Large intestine (tissue), 3 donors: ENCODE results near the gene DYDC2. TPM values are rescaled to one million over a fixed set of nuclear protein-coding genes. Genes with fewer than 3 reads are reported as not detected.

ENCODE experiments used
- DNase-seq, 2 donors: peaks; one replicate each; pipeline versions ENCODE4 v3.0.0 to v3.0.0-alpha.2; 2013
- H3K27ac ChIP-seq: one replicate; pipeline ENCODE4 v1.5.1; 2013; ENCODE audit warnings: low read length
- H3K27me3 ChIP-seq: 2 replicates; pipeline ENCODE4 v1.6.1; 2013; ENCODE audit warnings: low read length; ENCODE audit not compliant: control insufficient read depth, insufficient read depth
- H3K36me3 ChIP-seq: 2 replicates; pipeline ENCODE4 v1.6.1; 2013; ENCODE audit warnings: low read length; ENCODE audit not compliant: control insufficient read depth, insufficient read depth
- H3K4me1 ChIP-seq: one replicate; pipeline ENCODE4 v1.6.1; 2013; ENCODE audit warnings: low read length; ENCODE audit not compliant: control insufficient read depth, insufficient read depth
- H3K4me3 ChIP-seq: one replicate; pipeline ENCODE4 v1.5.1; 2013; ENCODE audit warnings: low read length
- H3K9me3 ChIP-seq: one replicate; pipeline ENCODE4 v1.6.1; 2013; ENCODE audit warnings: mild to moderate bottlenecking, low read depth, low read length, moderate library complexity; ENCODE audit not compliant: control insufficient read depth
- WGBS: methylation state at CpG from one replicate; pipeline ENCODE4 v1.1.5; 2013; ENCODE audit warnings: low lambda C conversion rate; ENCODE audit not compliant: insufficient coverage; 5-methylcytosine and 5-hydroxymethylcytosine counted together
- polyA plus RNA-seq: library from polyadenylated mRNA; unstranded; fragments of 120-200 nt; gene quantifications from one replicate; pipeline ENCODE4 v1.2.1, GENCODE V29; 2013

The DYDC2 gene
- polyA plus RNA-seq, 1 donor: 0.42 TPM

GRCh38 chr10:80400136-80400804 lies 43.7 kb downstream of the DYDC2 start:
- Histone ChIP-seq H3K27me3 (no peaks in the 10 kb centered on the region), H3K4me3 (no peak overlapping the region), H3K27ac (no peak overlapping the region), H3K36me3 (no peaks in the 10 kb centered on the region), H3K9me3 (no peaks in the 10 kb centered on the region), H3K4me1 (no peaks in the 10 kb centered on the region)
- no peak for DNase-seq
- no CpG with 5 or more reads among the region's 8 CpGs for WGBS

GRCh38 chr10:80405035-80405434 lies 48.5 kb downstream of the DYDC2 start:
- Histone ChIP-seq H3K27me3 (no peaks in the 10 kb centered on the region), H3K36me3 (no peaks in the 10 kb centered on the region), H3K9me3 (no peaks in the 10 kb centered on the region), H3K4me1 (peaks cover 20% of the 10 kb centered on the region), H3K4me3 (no peak overlapping the region), H3K27ac (no peak overlapping the region)
- no peak for DNase-seq
- WGBS: no CpG with 5 or more reads among the region's 1 CpG

- Histone ChIP-seq H3K4me3 (no peak overlapping the region), H3K36me3 (no peaks in the 10 kb centered on the region), H3K27ac (no peak overlapping the region), H3K27me3 (no peaks in the 10 kb centered on the region), H3K4me1 (peaks cover 26% of the 10 kb centered on the region), H3K9me3 (no peaks in the 10 kb centered on the region)
- 100% methylated on average over 1 of the region's 4 CpGs for WGBS
- no peak for DNase-seq
Observed at GRCh38 chr10:80405626-80406025, 49.0 kb downstream of the DYDC2 start.

GRCh38 chr10:80406204-80406603 lies 49.6 kb downstream of the DYDC2 start:
- H3K27ac ChIP-seq: no peak overlapping the region
- peaks cover 32% of the 10 kb centered on the region for H3K4me1 ChIP-seq
- 80% methylated on average over 1 of the region's 4 CpGs for WGBS
- no peaks in the 10 kb centered on the region for H3K9me3 ChIP-seq
- peak in 1 of 2 donors; percentile 37 for DNase-seq
- H3K27me3 ChIP-seq: no peaks in the 10 kb centered on the region
- no peak overlapping the region for H3K4me3 ChIP-seq
- no peaks in the 10 kb centered on the region for H3K36me3 ChIP-seq

GRCh38 chr10:80407812-80408241 lies 51.2 kb downstream of the DYDC2 start:
- Histone ChIP-seq H3K4me3 (peak overlapping the region; percentile 77), H3K27ac (peak overlapping the region; percentile 90), H3K9me3 (no peaks in the 10 kb centered on the region), H3K27me3 (no peaks in the 10 kb centered on the region), H3K4me1 (peaks cover 45% of the 10 kb centered on the region), H3K36me3 (no peaks in the 10 kb centered on the region)
- DNase-seq: peak in 1 of 2 donors; percentile 76
- 0% methylated on average over 5 of the region's 16 CpGs for WGBS

- H3K27ac ChIP-seq: peak within 1 kb of the TSS; percentile 90
- H3K36me3 ChIP-seq: no peaks in the 10 kb centered on the region
- H3K9me3 ChIP-seq: no peaks in the 10 kb centered on the region
- WGBS: no CpG with 5 or more reads among the region's 96 CpGs
- H3K4me1 ChIP-seq: peaks cover 50% of the 10 kb centered on the region
- peak; percentile 87 to 92 for DNase-seq
- no peaks in the 10 kb centered on the region for H3K27me3 ChIP-seq
- peak within 1 kb of the TSS; percentile 77 for H3K4me3 ChIP-seq
Observed at GRCh38 chr10:80408242-80409101, 51.9 kb downstream of the DYDC2 start, which contains the start of gene PRXL2A. Gene PRXL2A (plus strand): TSS chr10:80408551. CDS start chr10:80420468, 11,917 bp downstream.

GRCh38 chr10:80409121-80409520 lies 52.5 kb downstream of the DYDC2 start:
- Histone ChIP-seq H3K36me3 (no peaks in the 10 kb centered on the region), H3K27me3 (no peaks in the 10 kb centered on the region), H3K27ac (peak overlapping the region; percentile 90), H3K4me3 (peak overlapping the region; percentile 77), H3K4me1 (peaks cover 57% of the 10 kb centered on the region), H3K9me3 (no peaks in the 10 kb centered on the region)
- DNase-seq: no peak
- WGBS: no CpG with 5 or more reads among the region's 12 CpGs

- DNase-seq: peak in 1 of 2 donors; percentile 66
- no peaks in the 10 kb centered on the region for H3K27me3 ChIP-seq
- H3K27ac ChIP-seq: peak overlapping the region; percentile 57
- no CpG with 5 or more reads among the region's 2 CpGs for WGBS
- peaks cover 67% of the 10 kb centered on the region for H3K4me1 ChIP-seq
- no peaks in the 10 kb centered on the region for H3K9me3 ChIP-seq
- H3K36me3 ChIP-seq: no peaks in the 10 kb centered on the region
- H3K4me3 ChIP-seq: no peak overlapping the region
Observed at GRCh38 chr10:80410122-80410521, 53.5 kb downstream of the DYDC2 start.

- WGBS: no CpG with 5 or more reads among the region's 5 CpGs
- H3K27ac ChIP-seq: peak overlapping the region; percentile 57
- peaks cover 70% of the 10 kb centered on the region for H3K4me1 ChIP-seq
Observed at GRCh38 chr10:80410578-80411145, 54.1 kb downstream of the DYDC2 start.

GRCh38 chr10:80411267-80411668 lies 54.7 kb downstream of the DYDC2 start:
- Histone ChIP-seq H3K4me3 (no peak overlapping the region), H3K9me3 (no peaks in the 10 kb centered on the region), H3K27me3 (no peaks in the 10 kb centered on the region), H3K36me3 (no peaks in the 10 kb centered on the region), H3K27ac (peak overlapping the region; percentile 57), H3K4me1 (peaks cover 71% of the 10 kb centered on the region)
- peak in 1 of 2 donors; percentile 30 for DNase-seq
- WGBS: no CpG with 5 or more reads among the region's 2 CpGs

More at GRCh38 chr10:80410578-80411145, 54.1 kb downstream of the DYDC2 start:
- no peak for DNase-seq
- Histone ChIP-seq H3K4me3 (no peak overlapping the region), H3K9me3 (no peaks in the 10 kb centered on the region), H3K27me3 (no peaks in the 10 kb centered on the region), H3K36me3 (no peaks in the 10 kb centered on the region)
